HUES6 (cell line): ENCODE data around the gene ZCCHC14.

Source experiments
- H3K27ac ChIP-seq: 2 replicates; pipeline ENCODE4 v1.7.0; 2013; ENCODE audit warnings: low read depth, mild to moderate bottlenecking, low read length, inconsistent platforms
- H3K27me3 ChIP-seq: 2 replicates; pipeline ENCODE4 v1.6.1; 2013; ENCODE audit warnings: low read length; ENCODE audit not compliant: control insufficient read depth, insufficient read depth
- H3K36me3 ChIP-seq: 2 replicates; pipeline ENCODE4 v1.6.1; 2013; ENCODE audit warnings: low read length; ENCODE audit not compliant: control insufficient read depth, insufficient read depth
- H3K4me1 ChIP-seq: 2 replicates; pipeline ENCODE4 v1.6.1; 2013; ENCODE audit warnings: low read length; ENCODE audit not compliant: control insufficient read depth, insufficient read depth
- H3K4me3 ChIP-seq: 2 replicates; pipeline ENCODE4 v1.5.1; 2013; ENCODE audit warnings: low read depth, low read length
- H3K9ac ChIP-seq: one replicate; pipeline ENCODE4 v1.6.1; 2013; ENCODE audit warnings: mild to moderate bottlenecking, low read length
- H3K9me3 ChIP-seq: 2 replicates; pipeline ENCODE4 v1.6.1; 2013; ENCODE audit warnings: low read depth, low read length; ENCODE audit not compliant: control insufficient read depth, insufficient read depth

The ZCCHC14 gene

GRCh38 chr16:87437327-87437726, 55.5 kb downstream of the ZCCHC14 start:
- H3K9me3 ChIP-seq: no peaks in the 10 kb centered on the region
- peaks cover 3% of the 10 kb centered on the region for H3K36me3 ChIP-seq
- peaks cover 9% of the 10 kb centered on the region for H3K4me1 ChIP-seq
- no peak overlapping the region for H3K9ac ChIP-seq
- no peaks in the 10 kb centered on the region for H3K27me3 ChIP-seq
- no peak overlapping the region for H3K27ac ChIP-seq
- H3K4me3 ChIP-seq: no peak overlapping the region

DNA sequence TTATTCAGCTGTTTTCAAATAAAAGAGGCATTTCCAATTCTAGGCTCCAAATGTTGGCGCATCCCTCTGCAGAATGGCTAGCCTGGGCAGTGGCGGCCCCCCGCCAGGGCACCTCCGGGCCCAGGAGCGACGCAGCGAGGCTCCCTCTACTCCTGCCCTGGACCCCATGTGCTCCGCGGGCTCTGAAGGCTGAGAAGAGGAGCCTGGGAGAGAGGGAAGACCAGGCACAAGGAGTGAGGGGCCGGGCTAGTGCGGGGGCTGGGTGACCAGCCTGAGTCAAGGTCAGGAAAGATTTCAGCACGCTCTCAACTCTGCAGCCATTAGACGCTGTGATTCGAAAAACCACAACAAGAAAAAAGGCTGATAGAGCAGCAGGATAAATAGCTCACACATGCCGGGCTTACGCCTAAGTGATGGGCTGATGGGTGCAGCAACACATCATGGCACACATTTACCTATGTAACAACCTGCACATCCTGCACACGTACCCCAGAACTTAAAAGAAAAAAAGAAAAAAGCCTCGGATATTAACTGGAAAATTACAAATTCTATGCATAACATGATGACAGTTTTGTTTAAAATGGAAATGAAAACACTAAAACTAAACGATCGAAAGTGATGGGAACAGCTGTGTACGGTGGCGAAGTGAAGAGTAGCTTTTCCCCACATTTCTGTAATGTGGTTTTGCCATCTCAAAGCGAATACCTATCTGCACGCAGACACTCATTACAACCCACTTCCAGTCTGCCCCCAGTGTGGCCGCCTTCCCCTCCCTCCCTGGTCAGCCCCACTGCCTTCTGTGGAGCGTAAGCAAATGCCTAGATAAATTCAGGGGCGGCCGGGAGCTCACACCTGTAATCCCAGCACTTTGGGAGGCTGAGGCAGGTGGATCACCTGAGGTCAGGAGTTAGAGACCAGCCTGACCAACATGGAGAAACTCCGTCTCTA, 56.3 kb downstream of the ZCCHC14 start:
- Histone ChIP-seq H3K4me1 (peaks cover 9% of the 10 kb centered on the region), H3K36me3 (peaks cover 11% of the 10 kb centered on the region), H3K9ac (no peak overlapping the region), H3K4me3 (no peak overlapping the region), H3K27me3 (no peaks in the 10 kb centered on the region), H3K27ac (no peak overlapping the region), H3K9me3 (no peaks in the 10 kb centered on the region)

GRCh38 chr16:87435372-87436224, 57.2 kb downstream of the ZCCHC14 start:
- Histone ChIP-seq H3K27ac (no peak overlapping the region), H3K9ac (no peak overlapping the region), H3K4me3 (no peak overlapping the region)

GRCh38 chr16:87434146-87434667, 58.6 kb downstream of the ZCCHC14 start:
- H3K27ac ChIP-seq: no peak overlapping the region
- peaks cover 9% of the 10 kb centered on the region for H3K4me1 ChIP-seq
- H3K4me3 ChIP-seq: no peak overlapping the region
- H3K9me3 ChIP-seq: no peaks in the 10 kb centered on the region
- no peaks in the 10 kb centered on the region for H3K27me3 ChIP-seq
- H3K36me3 ChIP-seq: peaks cover 17% of the 10 kb centered on the region
- H3K9ac ChIP-seq: no peak overlapping the region

More at GRCh38 chr16:87435372-87436224, 57.2 kb downstream of the ZCCHC14 start:
- Histone ChIP-seq H3K9me3 (no peaks in the 10 kb centered on the region), H3K36me3 (peaks cover 13% of the 10 kb centered on the region), H3K4me1 (peaks cover 9% of the 10 kb centered on the region), H3K27me3 (no peaks in the 10 kb centered on the region)

DNA sequence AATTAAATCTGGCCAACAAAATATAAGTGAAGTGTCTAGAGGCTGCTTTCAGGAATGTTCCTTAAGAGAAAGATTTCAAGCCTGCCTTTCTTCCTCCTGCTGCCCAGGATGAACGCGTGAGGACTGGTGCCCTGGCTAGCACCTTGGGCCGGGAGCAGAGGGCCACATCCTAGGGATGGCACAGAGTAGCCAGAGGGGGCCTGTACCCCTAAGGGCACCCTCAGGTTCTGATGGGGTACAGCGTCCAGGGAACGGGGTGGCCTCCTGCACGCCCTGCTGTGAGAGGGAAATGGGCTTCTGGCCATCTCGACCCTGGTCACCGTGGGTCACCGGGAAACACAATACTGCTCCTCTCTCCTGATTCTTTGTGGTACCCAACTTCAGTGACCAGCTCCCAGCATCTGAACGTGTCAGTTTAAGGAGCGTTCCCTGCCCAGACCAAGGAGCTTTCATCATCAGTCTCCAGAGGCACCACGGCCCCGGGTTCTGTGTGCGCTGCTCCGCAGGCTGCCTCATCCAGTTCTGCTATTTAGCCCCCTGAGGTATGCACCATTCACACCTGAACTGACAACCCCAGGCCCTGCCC, 60.4 kb downstream of the ZCCHC14 start:
- H3K9me3 ChIP-seq: no peaks in the 10 kb centered on the region
- H3K9ac ChIP-seq: no peak overlapping the region
- no peak overlapping the region for H3K4me3 ChIP-seq
- H3K4me1 ChIP-seq: peaks cover 9% of the 10 kb centered on the region
- H3K27ac ChIP-seq: no peak overlapping the region
- H3K27me3 ChIP-seq: no peaks in the 10 kb centered on the region
- peaks cover 17% of the 10 kb centered on the region for H3K36me3 ChIP-seq

GRCh38 chr16:87431926-87432325, 60.9 kb downstream of the ZCCHC14 start:
- peaks cover 17% of the 10 kb centered on the region for H3K36me3 ChIP-seq
- peaks cover 13% of the 10 kb centered on the region for H3K4me1 ChIP-seq
- H3K4me3 ChIP-seq: no peak overlapping the region
- no peaks in the 10 kb centered on the region for H3K9me3 ChIP-seq
- H3K27me3 ChIP-seq: no peaks in the 10 kb centered on the region
- H3K27ac ChIP-seq: no peak overlapping the region
- H3K9ac ChIP-seq: no peak overlapping the region

GRCh38 chr16:87426423-87427215, 66.2 kb downstream of the ZCCHC14 start:
- no peaks in the 10 kb centered on the region for H3K27me3 ChIP-seq
- H3K27ac ChIP-seq: no peak overlapping the region
- peaks cover 16% of the 10 kb centered on the region for H3K4me1 ChIP-seq
- H3K36me3 ChIP-seq: peaks cover 28% of the 10 kb centered on the region
- H3K9ac ChIP-seq: no peak overlapping the region
- H3K4me3 ChIP-seq: no peak overlapping the region
- no peaks in the 10 kb centered on the region for H3K9me3 ChIP-seq

- peaks cover 32% of the 10 kb centered on the region for H3K36me3 ChIP-seq
Measured at GRCh38 chr16:87425941-87426340, 66.9 kb downstream of the ZCCHC14 start.

GRCh38 chr16:87424266-87424665, 68.6 kb downstream of the ZCCHC14 start:
- H3K4me1 ChIP-seq: peaks cover 16% of the 10 kb centered on the region
- no peak overlapping the region for H3K4me3 ChIP-seq
- H3K9me3 ChIP-seq: no peaks in the 10 kb centered on the region
- no peak overlapping the region for H3K27ac ChIP-seq
- no peak overlapping the region for H3K9ac ChIP-seq
- H3K27me3 ChIP-seq: no peaks in the 10 kb centered on the region
- H3K36me3 ChIP-seq: peaks cover 40% of the 10 kb centered on the region

More at GRCh38 chr16:87425941-87426340, 66.9 kb downstream of the ZCCHC14 start:
- H3K4me1 ChIP-seq: peaks cover 16% of the 10 kb centered on the region
- H3K4me3 ChIP-seq: no peak overlapping the region
- no peak overlapping the region for H3K9ac ChIP-seq
- no peaks in the 10 kb centered on the region for H3K27me3 ChIP-seq
- H3K27ac ChIP-seq: no peak overlapping the region
- no peaks in the 10 kb centered on the region for H3K9me3 ChIP-seq

DNA sequence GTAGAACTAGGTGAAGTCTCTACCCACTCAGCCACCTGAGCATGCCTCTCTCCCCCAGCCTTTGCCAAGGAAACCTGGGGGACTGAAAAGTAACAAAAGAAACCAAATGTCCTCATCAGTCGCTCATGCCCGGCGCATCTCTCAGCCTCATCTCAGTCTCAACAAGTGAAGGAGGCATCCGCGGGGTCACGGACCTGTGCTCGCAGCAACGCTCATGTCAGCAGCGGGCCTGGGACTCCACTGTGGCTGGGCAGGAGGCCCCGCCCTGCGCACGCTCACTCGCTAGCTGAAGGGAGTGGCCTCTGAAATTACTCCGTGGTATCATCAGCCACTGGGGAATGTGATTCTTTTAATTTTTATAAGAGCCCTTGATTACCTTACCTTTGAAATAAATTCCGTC, 69.4 kb downstream of the ZCCHC14 start:
- Histone ChIP-seq H3K27me3 (no peaks in the 10 kb centered on the region), H3K9me3 (no peaks in the 10 kb centered on the region), H3K4me3 (no peak overlapping the region), H3K36me3 (peaks cover 40% of the 10 kb centered on the region), H3K4me1 (peaks cover 16% of the 10 kb centered on the region), H3K9ac (no peak overlapping the region), H3K27ac (no peak overlapping the region)
